ENCODE results near the gene MAP7D1.
"Not testable (repeated sequence)": the region's sequence is repeated elsewhere in the genome, so short reads cannot be mapped to it uniquely, and the experiment has no call there.

The MAP7D1 gene

DNA sequence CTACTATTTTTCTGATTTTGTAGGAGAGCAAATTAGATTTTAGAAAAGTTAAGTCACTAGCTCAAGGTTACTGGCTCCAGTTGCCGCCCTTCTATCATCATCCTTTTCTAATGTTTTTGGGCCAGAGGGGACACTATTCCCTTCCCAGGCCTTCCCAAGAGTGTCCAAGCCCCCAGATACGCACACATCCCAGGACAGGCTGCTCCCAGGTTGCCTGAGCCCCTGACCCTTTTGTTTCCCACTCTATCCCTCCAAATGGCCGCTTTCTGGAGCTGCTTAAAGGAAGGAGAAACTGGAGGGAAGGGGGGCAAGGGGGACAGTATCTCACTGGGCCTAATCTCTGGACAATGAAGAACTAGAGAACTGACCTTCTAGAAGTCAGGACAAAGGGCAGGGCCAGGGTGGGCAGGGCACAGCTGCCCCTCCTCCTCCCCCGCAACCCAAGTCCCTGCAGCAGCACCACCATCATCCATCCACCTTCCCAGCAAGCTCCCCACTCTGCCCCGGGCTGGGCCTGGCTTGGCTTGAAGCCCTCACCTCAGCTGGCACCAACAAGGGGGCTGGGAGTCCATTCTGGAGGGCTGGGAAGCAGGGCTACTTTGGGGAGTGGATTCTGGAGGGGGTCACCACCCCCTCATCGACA is 1.1 kb upstream of the MAP7D1 start:
- Histone ChIP-seq H3K4me1 (ENCODE audit: control insufficient read depth, insufficient read depth, low read length) (peaks cover 38% of the 10 kb centered on the region), H3K27ac (ENCODE audit: low read depth, low read length) (peak overlapping the region; percentile 94; the same call in 1 of the 2 replicates)

GRCh38 chr1:36156329-36157114 is 562 bp downstream of the MAP7D1 start:
- H3K36me3 ChIP-seq (ENCODE audit: control insufficient read depth, insufficient read depth, low read length), result no peaks in the 10 kb centered on the region; the same call in 1 of the 2 replicates
- H3K9ac ChIP-seq (ENCODE audit: low read length), result peak overlapping the region; percentile 90
- peaks cover 32% of the 10 kb centered on the region for H3K27me3 ChIP-seq (ENCODE audit: control insufficient read depth, insufficient read depth, low read length)
- H3K4me3 ChIP-seq (ENCODE audit: low read depth, low read length), result peak overlapping the region; percentile 99
- H3K4me1 ChIP-seq (ENCODE audit: control insufficient read depth, insufficient read depth, low read length), result peaks cover 38% of the 10 kb centered on the region
- H3K9me3 ChIP-seq (ENCODE audit: control insufficient read depth, insufficient read depth, low read depth, low read length), result no peaks in the 10 kb centered on the region
- peak overlapping the region; percentile 80; the same call in 1 of the 2 replicates for H3K27ac ChIP-seq (ENCODE audit: low read depth, low read length)

More for the DNA sequence above, 1.1 kb upstream of the MAP7D1 start:
- no peaks in the 10 kb centered on the region; the same call in 1 of the 2 replicates for H3K36me3 ChIP-seq (ENCODE audit: control insufficient read depth, insufficient read depth, low read length)
- no peaks in the 10 kb centered on the region for H3K9me3 ChIP-seq (ENCODE audit: control insufficient read depth, insufficient read depth, low read depth, low read length)
- H3K4me3 ChIP-seq (ENCODE audit: low read depth, low read length), result peak overlapping the region; percentile 99
- peak overlapping the region; percentile 90 for H3K9ac ChIP-seq (ENCODE audit: low read length)
- peaks cover 34% of the 10 kb centered on the region for H3K27me3 ChIP-seq (ENCODE audit: control insufficient read depth, insufficient read depth, low read length)

GRCh38 chr1:36157115-36157903 is 1.3 kb downstream of the MAP7D1 start:
- H3K4me1 ChIP-seq (ENCODE audit: control insufficient read depth, insufficient read depth, low read length), result peaks cover 40% of the 10 kb centered on the region

GRCh38 chr1:36157973-36158826 is 2.2 kb downstream of the MAP7D1 start:
- H3K4me3 ChIP-seq (ENCODE audit: low read depth, low read length), result peak overlapping the region; percentile 99
- H3K4me1 ChIP-seq (ENCODE audit: control insufficient read depth, insufficient read depth, low read length), result peaks cover 35% of the 10 kb centered on the region
- peaks cover 20% of the 10 kb centered on the region for H3K27me3 ChIP-seq (ENCODE audit: control insufficient read depth, insufficient read depth, low read length)
- no peak overlapping the region for H3K27ac ChIP-seq (ENCODE audit: low read depth, low read length)
- H3K9ac ChIP-seq (ENCODE audit: low read length), result peak overlapping the region; percentile 90
- no peaks in the 10 kb centered on the region for H3K9me3 ChIP-seq (ENCODE audit: control insufficient read depth, insufficient read depth, low read depth, low read length)
- no peaks in the 10 kb centered on the region; the same call in 1 of the 2 replicates for H3K36me3 ChIP-seq (ENCODE audit: control insufficient read depth, insufficient read depth, low read length)

More at GRCh38 chr1:36157115-36157903, 1.3 kb downstream of the MAP7D1 start:
- Histone ChIP-seq H3K27me3 (ENCODE audit: control insufficient read depth, insufficient read depth, low read length) (peaks cover 28% of the 10 kb centered on the region), H3K4me3 (ENCODE audit: low read depth, low read length) (peak overlapping the region; percentile 99), H3K36me3 (ENCODE audit: control insufficient read depth, insufficient read depth, low read length) (no peaks in the 10 kb centered on the region; the same call in 1 of the 2 replicates), H3K9me3 (ENCODE audit: control insufficient read depth, insufficient read depth, low read depth, low read length) (no peaks in the 10 kb centered on the region), H3K9ac (ENCODE audit: low read length) (peak overlapping the region; percentile 90), H3K27ac (ENCODE audit: low read depth, low read length) (peak overlapping the region; percentile 80; the same call in 1 of the 2 replicates)

- peaks cover 33% of the 10 kb centered on the region for H3K4me1 ChIP-seq (ENCODE audit: control insufficient read depth, insufficient read depth, low read length)
- not testable (repeated sequence) for H3K9me3 ChIP-seq (ENCODE audit: control insufficient read depth, insufficient read depth, low read depth, low read length); H3K27ac ChIP-seq (ENCODE audit: low read depth, low read length); H3K9ac ChIP-seq (ENCODE audit: low read length); H3K4me3 ChIP-seq (ENCODE audit: low read depth, low read length); H3K36me3 ChIP-seq (ENCODE audit: control insufficient read depth, insufficient read depth, low read length)
- peaks cover 14% of the 10 kb centered on the region for H3K27me3 ChIP-seq (ENCODE audit: control insufficient read depth, insufficient read depth, low read length)
Measured at GRCh38 chr1:36158827-36159252, 2.9 kb downstream of the MAP7D1 start.

GRCh38 chr1:36159614-36160387 is 3.8 kb downstream of the MAP7D1 start:
- H3K9ac ChIP-seq (ENCODE audit: low read length), result no peak overlapping the region
- peaks cover 4% of the 10 kb centered on the region for H3K27me3 ChIP-seq (ENCODE audit: control insufficient read depth, insufficient read depth, low read length)
- peaks cover 33% of the 10 kb centered on the region for H3K4me1 ChIP-seq (ENCODE audit: control insufficient read depth, insufficient read depth, low read length)
- H3K9me3 ChIP-seq (ENCODE audit: control insufficient read depth, insufficient read depth, low read depth, low read length), result no peaks in the 10 kb centered on the region
- H3K36me3 ChIP-seq (ENCODE audit: control insufficient read depth, insufficient read depth, low read length), result no peaks in the 10 kb centered on the region; the same call in 1 of the 2 replicates
- H3K27ac ChIP-seq (ENCODE audit: low read depth, low read length), result no peak overlapping the region
- no peak overlapping the region for H3K4me3 ChIP-seq (ENCODE audit: low read depth, low read length)

DNA sequence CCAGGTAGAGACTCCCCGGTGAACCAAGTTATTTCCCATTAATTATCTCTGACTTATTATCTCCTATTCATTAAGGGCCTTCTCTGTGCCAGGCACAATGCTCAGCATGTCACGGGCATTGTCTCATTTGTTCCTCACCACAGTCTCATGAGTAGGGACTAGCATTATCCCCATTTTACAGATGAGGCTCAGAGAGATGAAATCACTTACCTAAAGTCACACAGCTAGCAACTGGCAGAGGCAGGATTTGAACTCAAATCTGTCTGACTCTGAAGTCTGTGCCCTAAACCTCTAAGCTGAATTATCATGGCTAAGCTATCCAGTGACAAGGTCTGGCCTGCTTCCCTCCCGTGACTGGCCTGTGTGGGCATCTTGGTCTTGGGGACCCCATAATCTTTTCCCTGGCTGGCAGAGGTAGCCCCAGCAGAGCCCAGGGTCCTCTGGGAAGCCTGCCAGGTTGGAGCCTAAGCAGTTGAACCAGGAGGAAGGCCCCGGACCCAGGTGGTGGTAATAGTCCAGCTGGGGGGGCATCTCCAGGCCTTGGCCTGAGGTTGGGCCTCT is 4.5 kb downstream of the MAP7D1 start:
- Histone ChIP-seq H3K9me3 (ENCODE audit: control insufficient read depth, insufficient read depth, low read depth, low read length) (no peaks in the 10 kb centered on the region), H3K9ac (ENCODE audit: low read length) (peak overlapping the region; percentile 4), H3K27ac (ENCODE audit: low read depth, low read length) (peak overlapping the region; percentile 81), H3K36me3 (ENCODE audit: control insufficient read depth, insufficient read depth, low read length) (no peaks in the 10 kb centered on the region; the same call in 1 of the 2 replicates), H3K4me3 (ENCODE audit: low read depth, low read length) (peak overlapping the region; percentile 57), H3K4me1 (ENCODE audit: control insufficient read depth, insufficient read depth, low read length) (peaks cover 28% of the 10 kb centered on the region), H3K27me3 (ENCODE audit: control insufficient read depth, insufficient read depth, low read length) (no peaks in the 10 kb centered on the region)

DNA sequence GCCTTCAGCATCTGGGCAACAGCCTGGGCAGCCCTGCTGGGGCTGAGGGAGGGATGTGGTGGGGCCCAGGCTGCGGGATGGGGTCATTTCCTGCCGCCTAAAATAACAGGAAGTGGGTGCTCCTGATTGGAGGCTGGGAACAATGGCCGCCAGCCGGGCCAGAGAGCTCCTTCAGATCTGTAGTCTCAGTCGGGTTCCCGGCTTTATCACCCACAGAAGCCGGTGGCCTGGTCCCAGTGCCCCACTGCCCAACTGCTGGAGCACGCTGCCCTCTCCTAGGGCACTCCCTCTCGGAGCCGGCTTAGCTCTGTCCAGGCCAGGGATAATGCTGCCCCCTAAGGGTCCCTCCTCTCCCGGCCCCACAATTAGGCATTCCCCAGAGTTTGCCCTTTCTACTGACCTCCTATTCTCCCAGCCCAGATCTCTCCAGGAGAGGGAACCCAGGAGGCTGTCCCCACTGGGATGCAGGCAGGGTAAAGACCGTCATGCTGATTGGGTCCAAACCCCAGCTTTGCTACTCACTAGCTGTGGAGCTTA is 5.1 kb downstream of the MAP7D1 start:
- peak overlapping the region; percentile 57 for H3K4me3 ChIP-seq (ENCODE audit: low read depth, low read length)
- no peaks in the 10 kb centered on the region; the same call in 1 of the 2 replicates for H3K36me3 ChIP-seq (ENCODE audit: control insufficient read depth, insufficient read depth, low read length)
- no peaks in the 10 kb centered on the region for H3K9me3 ChIP-seq (ENCODE audit: control insufficient read depth, insufficient read depth, low read depth, low read length)
- peak overlapping the region; percentile 81 for H3K27ac ChIP-seq (ENCODE audit: low read depth, low read length)
- no peaks in the 10 kb centered on the region for H3K27me3 ChIP-seq (ENCODE audit: control insufficient read depth, insufficient read depth, low read length)
- H3K9ac ChIP-seq (ENCODE audit: low read length), result peak overlapping the region; percentile 81
- peaks cover 28% of the 10 kb centered on the region for H3K4me1 ChIP-seq (ENCODE audit: control insufficient read depth, insufficient read depth, low read length)
